ENCODE results near the gene PIEZO2. TPM values are rescaled to one million over a fixed set of nuclear protein-coding genes. Genes with fewer than 3 reads are reported as not detected.

The PIEZO2 gene
- total and polyA plus RNA-seq, 10 donors: 0.42 to 13.0 (median 8.0) TPM

GRCh38 chr18:10858477-10858876 lies 290.9 kb downstream of the PIEZO2 start:
- intact Hi-C loops (cut with DNase I; ENCODE audit: low total_unique reads): loop anchor here (5.0 to 10.0 kb wide), 3 partner anchors 179 to 696 kb away; no protein-coding TSS in a partner anchor
- no peak overlapping the region for H3K27ac ChIP-seq
- H3K4me1 ChIP-seq: no peaks in the 10 kb centered on the region
- no peak overlapping the region for H3K4me3 ChIP-seq
- 74 to 84% (median 77%) methylated on average over 4 of the region's 4 CpGs for WGBS, 5 donors
- H3K27me3 ChIP-seq (replicated peaks in 1 of 7): peaks cover 0 to 10% (median 0%) of the 10 kb centered on the region in 7 donors
- DNase-seq: no peak
- TF ChIP-seq CTCF (IDR thresholded peaks at IDR 0.05 in 8 of 11, conservative IDR thresholded peaks at IDR 0.05 in 3 of 11): no peak
- TF ChIP-seq POLR2A (IDR thresholded peaks at IDR 0.05): no peak
- no peak for TF ChIP-seq POLR2AphosphoS5 (IDR thresholded peaks at IDR 0.05)
- no peaks in the 10 kb centered on the region for H3K36me3 ChIP-seq
- H3K9me3 ChIP-seq: no peaks in the 10 kb centered on the region

- no peak for TF ChIP-seq POLR2AphosphoS5 (IDR thresholded peaks at IDR 0.05)
- TF ChIP-seq POLR2A (IDR thresholded peaks at IDR 0.05): no peak
- TF ChIP-seq CTCF (IDR thresholded peaks at IDR 0.05 in 8 of 11, conservative IDR thresholded peaks at IDR 0.05 in 3 of 11): no peak
- Histone ChIP-seq H3K4me3 (no peak overlapping the region), H3K4me1 (peaks cover 0 to 9% (median 0%) of the 10 kb centered on the region in 6 donors), H3K27me3 (replicated peaks in 1 of 7) (peaks cover 0 to 10% (median 0%) of the 10 kb centered on the region in 7 donors), H3K9me3 (no peaks in the 10 kb centered on the region), H3K36me3 (no peaks in the 10 kb centered on the region), H3K27ac (no peak overlapping the region)
- 73 to 87% (median 77%) methylated on average over 5 of the region's 5 CpGs for WGBS, 5 donors
- no peak for DNase-seq
- intact Hi-C loops (cut with DNase I; ENCODE audit: low total_unique reads): loop anchor here (5.0 to 10.0 kb wide), 3 partner anchors 181 to 699 kb away; no protein-coding TSS in a partner anchor
Observed at GRCh38 chr18:10856132-10856531, 293.2 kb downstream of the PIEZO2 start.

- H3K27ac ChIP-seq: no peak overlapping the region
- H3K36me3 ChIP-seq: no peaks in the 10 kb centered on the region
- H3K4me3 ChIP-seq: no peak overlapping the region
- 56 to 67% (median 60%) methylated on average over 11 of the region's 11 CpGs for WGBS, 5 donors
- DNase-seq: no peak
- peaks cover 0 to 6% (median 0%) of the 10 kb centered on the region in 7 donors for H3K27me3 ChIP-seq (replicated peaks in 1 of 7)
- peaks cover 0 to 9% (median 0%) of the 10 kb centered on the region in 6 donors for H3K4me1 ChIP-seq
- intact Hi-C loops (cut with DNase I; ENCODE audit: low total_unique reads): loop anchor here (10.0 kb wide), 2 partner anchors 302 to 702 kb away; no protein-coding TSS in a partner anchor
- no peak for TF ChIP-seq POLR2AphosphoS5 (IDR thresholded peaks at IDR 0.05)
- TF ChIP-seq POLR2A (IDR thresholded peaks at IDR 0.05): no peak
- no peak for TF ChIP-seq CTCF (IDR thresholded peaks at IDR 0.05 in 8 of 11, conservative IDR thresholded peaks at IDR 0.05 in 3 of 11)
- H3K9me3 ChIP-seq: no peaks in the 10 kb centered on the region
Observed at GRCh38 chr18:10852385-10853303, 296.7 kb downstream of the PIEZO2 start.

- Histone ChIP-seq H3K9me3 (no peaks in the 10 kb centered on the region), H3K4me3 (no peak overlapping the region), H3K27me3 (replicated peaks in 1 of 7) (peaks cover 0 to 6% (median 0%) of the 10 kb centered on the region in 7 donors), H3K4me1 (peaks cover 0 to 9% (median 0%) of the 10 kb centered on the region in 6 donors), H3K36me3 (no peaks in the 10 kb centered on the region), H3K27ac (no peak overlapping the region)
- TF ChIP-seq POLR2A (IDR thresholded peaks at IDR 0.05): no peak
- peak in 10 of 11 experiments; percentile 17 to 66 (median 54) for TF ChIP-seq CTCF (IDR thresholded peaks at IDR 0.05 in 8 of 11, conservative IDR thresholded peaks at IDR 0.05 in 3 of 11)
- TF ChIP-seq POLR2AphosphoS5 (IDR thresholded peaks at IDR 0.05): no peak
- WGBS, 5 donors: 1% methylated on average over 3 of the region's 3 CpGs
- DNase-seq: no peak
- intact Hi-C loops (cut with DNase I; ENCODE audit: low total_unique reads): loop anchor here (10.0 kb wide), 2 partner anchors 303 to 703 kb away; no protein-coding TSS in a partner anchor
Observed at GRCh38 chr18:10851824-10852319, 297.5 kb downstream of the PIEZO2 start.

Measured in spleen (tissue), 11 donors.